ENCODE data around the gene ANKRD36.
"Not testable (repeated sequence)": the region's sequence is repeated elsewhere in the genome, so short reads cannot be mapped to it uniquely, and the experiment has no call there.

ANKRD36 gene

DNA sequence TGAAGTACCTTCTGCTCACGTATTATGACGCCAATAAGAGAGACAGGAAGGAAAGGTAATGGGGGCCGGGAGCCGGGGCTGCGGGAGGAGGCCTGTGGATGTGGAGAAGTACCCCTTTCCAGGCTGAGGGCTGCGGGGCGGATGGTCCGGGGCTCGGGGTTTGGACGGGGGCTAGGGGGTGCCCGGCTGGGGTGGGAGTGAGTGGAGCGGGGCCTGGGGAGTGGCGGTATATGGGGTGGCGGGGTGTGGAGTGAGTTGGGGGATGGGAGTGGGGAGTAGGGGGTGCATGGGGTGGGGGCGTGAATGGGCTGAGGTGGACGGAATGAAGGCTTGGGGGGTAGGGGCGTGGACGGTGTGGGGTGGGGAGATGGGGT lies 916 bp downstream of the ANKRD36 start:
- not testable (repeated sequence) for DNase-seq (ENCODE audit: low spot score)

DNA sequence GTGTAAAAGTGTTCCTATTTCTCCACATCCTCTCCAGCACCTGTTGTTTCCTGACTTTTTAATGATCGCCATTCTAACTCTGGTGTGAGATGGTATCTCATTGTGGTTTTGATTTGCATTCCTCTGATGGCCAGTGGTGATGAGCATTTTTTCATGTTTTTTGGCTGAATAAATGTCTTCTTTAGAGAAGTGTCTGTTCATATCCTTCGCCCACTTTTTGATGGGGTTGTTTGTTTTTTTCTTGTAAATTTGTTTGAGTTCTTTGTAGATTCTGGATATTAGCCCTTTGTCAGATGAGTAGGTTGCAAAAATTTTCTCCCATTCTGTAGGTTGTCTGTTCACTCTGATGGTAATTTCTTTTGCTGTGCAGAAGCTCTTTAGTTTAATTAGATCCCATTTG lies 16.1 kb downstream of the ANKRD36 start:
- not testable (repeated sequence) for DNase-seq (ENCODE audit: low spot score)

GRCh38 chr2:97144016-97144415 lies 31.1 kb downstream of the ANKRD36 start:
- DNase-seq (ENCODE audit: low spot score): not testable (repeated sequence)

DNA sequence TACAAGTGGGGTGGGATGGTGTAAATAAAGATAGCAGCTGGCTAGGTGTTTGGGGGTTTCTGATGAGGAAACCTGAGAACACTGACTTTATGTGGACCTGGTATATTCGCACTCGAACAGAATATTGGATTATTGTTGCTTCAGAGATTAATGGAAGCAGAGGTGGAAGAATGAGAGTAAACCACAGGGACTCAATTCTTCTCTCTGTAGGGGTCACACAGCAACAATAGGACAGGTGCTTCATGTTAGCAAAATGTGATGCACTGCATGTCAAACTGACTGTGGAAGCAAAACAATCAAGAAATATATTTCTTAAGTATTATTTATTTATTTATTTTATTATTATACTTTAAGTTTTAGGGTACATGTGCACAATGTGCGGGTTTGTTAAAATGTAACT lies 53.6 kb downstream of the ANKRD36 start:
- not testable (repeated sequence) for DNase-seq (ENCODE audit: low spot score)

GRCh38 chr2:97167938-97168337 lies 55.0 kb downstream of the ANKRD36 start:
- DNase-seq (ENCODE audit: low spot score): not testable (repeated sequence)

GRCh38 chr2:97168583-97168982 lies 55.6 kb downstream of the ANKRD36 start:
- DNase-seq (ENCODE audit: low spot score): not testable (repeated sequence)

- not testable (repeated sequence) for DNase-seq (ENCODE audit: low spot score)
These were observed 67.4 kb downstream of the ANKRD36 start for GRCh38 chr2:97180391-97180790.

- DNase-seq (ENCODE audit: low spot score): not testable (repeated sequence)
These were observed 82.4 kb downstream of the ANKRD36 start for GRCh38 chr2:97195349-97195748.

GRCh38 chr2:97197251-97197650 lies 84.3 kb downstream of the ANKRD36 start:
- DNase-seq (ENCODE audit: low spot score): not testable (repeated sequence)

DNA sequence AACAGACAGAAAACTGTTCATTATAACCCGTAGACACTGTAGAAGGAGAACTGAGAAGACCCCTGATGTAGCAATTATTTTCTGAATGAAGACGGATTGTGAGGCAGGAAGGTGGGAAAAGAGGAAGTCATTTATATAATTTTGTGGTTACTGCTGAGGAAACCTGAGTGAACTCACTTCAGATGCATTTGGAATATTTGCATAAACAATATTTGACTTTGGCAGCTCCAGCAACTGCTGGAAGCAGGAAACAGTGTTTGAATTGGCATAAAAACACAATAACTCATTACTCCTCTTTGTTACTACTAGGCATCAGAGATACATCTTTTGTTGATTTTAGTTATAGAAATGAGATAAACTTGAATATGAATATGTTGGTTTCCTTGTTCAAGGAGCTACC lies 87.9 kb downstream of the ANKRD36 start:
- DNase-seq (ENCODE audit: low spot score): not testable (repeated sequence)

- not testable (repeated sequence) for DNase-seq (ENCODE audit: low spot score)
These were observed 89.8 kb downstream of the ANKRD36 start for GRCh38 chr2:97202643-97203250.

GRCh38 chr2:97210325-97210724 lies 97.4 kb downstream of the ANKRD36 start:
- DNase-seq (ENCODE audit: low spot score): no peak

GRCh38 chr2:97215025-97215424 lies 102.1 kb downstream of the ANKRD36 start:
- DNase-seq (ENCODE audit: low spot score): not testable (repeated sequence)

- not testable (repeated sequence) for DNase-seq (ENCODE audit: low spot score)
These were observed 118.1 kb downstream of the ANKRD36 start for GRCh38 chr2:97230848-97231585.

- DNase-seq (ENCODE audit: low spot score): not testable (repeated sequence)
These were observed 120.0 kb downstream of the ANKRD36 start for GRCh38 chr2:97232981-97233380.

- not testable (repeated sequence) for DNase-seq (ENCODE audit: low spot score)
These were observed 120.8 kb downstream of the ANKRD36 start for GRCh38 chr2:97233660-97234295.

- DNase-seq (ENCODE audit: low spot score): not testable (repeated sequence)
These were observed 148.2 kb downstream of the ANKRD36 start for GRCh38 chr2:97261192-97261591.

- DNase-seq (ENCODE audit: low spot score): not testable (repeated sequence)
These were observed 153.5 kb downstream of the ANKRD36 start for GRCh38 chr2:97266449-97266848.

DNA sequence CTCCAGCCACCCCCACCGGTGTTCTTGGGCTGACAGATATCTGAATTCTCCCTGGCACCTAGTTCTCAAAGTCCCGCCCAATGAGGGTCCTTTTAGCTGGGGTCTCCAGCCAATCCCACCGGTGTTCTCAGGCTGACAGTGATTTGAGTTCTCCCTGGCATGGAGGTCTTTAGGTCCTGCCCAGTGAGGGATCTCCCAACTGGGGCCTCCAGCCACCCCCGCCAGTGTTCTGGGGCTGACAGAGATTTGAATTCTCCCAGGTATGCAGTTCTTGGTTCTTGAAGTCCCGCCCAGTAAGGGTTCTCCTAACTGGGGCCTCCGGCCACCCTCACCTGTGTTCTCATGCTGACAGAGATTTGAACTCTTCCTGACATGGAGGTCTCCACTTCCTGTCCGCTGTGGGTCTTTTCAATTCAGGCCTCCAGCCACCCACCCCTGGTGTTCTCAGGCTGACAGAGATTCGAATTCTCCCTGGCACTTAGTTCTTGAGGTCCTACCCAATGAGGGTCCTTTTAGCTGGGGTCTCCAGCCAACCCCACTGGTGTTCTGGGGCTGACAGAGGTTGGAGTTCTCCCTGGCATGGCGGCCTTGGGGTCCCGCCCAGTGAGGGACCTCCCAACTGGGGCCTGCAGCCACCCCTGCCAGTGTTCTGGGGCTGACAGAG lies 154.6 kb downstream of the ANKRD36 start:
- DNase-seq (ENCODE audit: low spot score): no peak

GRCh38 chr2:97268075-97268591 lies 155.2 kb downstream of the ANKRD36 start:
- DNase-seq (ENCODE audit: low spot score): not testable (repeated sequence)

- not testable (repeated sequence) for DNase-seq (ENCODE audit: low spot score)
These were observed 163.4 kb downstream of the ANKRD36 start for GRCh38 chr2:97276232-97276798.

- DNase-seq (ENCODE audit: low spot score): not testable (repeated sequence)
These were observed 172.2 kb downstream of the ANKRD36 start for GRCh38 chr2:97285187-97285586.
